Osteoblast (primary cell): Measurements from ENCODE around the gene GRIA4. TPM values are rescaled to one million over a fixed set of nuclear protein-coding genes. Genes with fewer than 3 reads are reported as not detected.

Experiments used
- DNase-seq: peaks from one replicate; pipeline ENCODE4 v3.0.0; 2011; ENCODE audit warnings: low spot score, mixed read lengths; ENCODE audit not compliant: insufficient read length; ENCODE audit errors: missing footprints
- H2AFZ ChIP-seq: 2 replicates; pipeline ENCODE4 v1.6.0; 2011; ENCODE audit warnings: mild to moderate bottlenecking, low read length
- H3K27ac ChIP-seq: 2 replicates; pipeline ENCODE4 v1.5.1; 2011; ENCODE audit warnings: mild to moderate bottlenecking, low read depth, low read length, moderate library complexity
- H3K27me3 ChIP-seq: 2 replicates; pipeline ENCODE4 v1.6.0; 2012; ENCODE audit warnings: mild to moderate bottlenecking, control low read depth, inconsistent platforms, low read length, moderate library complexity; ENCODE audit not compliant: insufficient read depth
- H3K36me3 ChIP-seq: 2 replicates; pipeline ENCODE4 v1.5.1; 2011; ENCODE audit warnings: mild to moderate bottlenecking, low read length, control low read depth, moderate library complexity; ENCODE audit not compliant: insufficient read depth
- H3K4me1 ChIP-seq: 2 replicates; pipeline ENCODE4 v1.5.1; 2011; ENCODE audit warnings: mild to moderate bottlenecking, low read length, control low read depth, moderate library complexity; ENCODE audit not compliant: insufficient read depth
- H3K4me2 ChIP-seq: 2 replicates; pipeline ENCODE4 v1.6.0; 2011; ENCODE audit warnings: mild to moderate bottlenecking, low read length; ENCODE audit not compliant: insufficient read depth
- H3K4me3 ChIP-seq: fragments of 200-600 bp; sonication (generic); 3 replicates; pipeline ENCODE4 v1.5.1; 2012; ENCODE audit warnings: mild to moderate bottlenecking, low read length, inconsistent platforms; ENCODE audit not compliant: insufficient read depth
- H3K79me2 ChIP-seq: 2 replicates; pipeline ENCODE4 v1.6.0; 2012; ENCODE audit warnings: mild to moderate bottlenecking, low read length, control low read depth, inconsistent platforms; ENCODE audit not compliant: insufficient read depth
- H3K9me3 ChIP-seq: 2 replicates; pipeline ENCODE4 v1.5.1; 2011; ENCODE audit warnings: low read depth, low read length, control low read depth
- H4K20me1 ChIP-seq: 2 replicates; pipeline ENCODE4 v1.6.0; 2012; ENCODE audit warnings: mild to moderate bottlenecking, low read length, control low read depth; ENCODE audit not compliant: insufficient read depth
- CTCF ChIP-seq: IDR thresholded peaks from 2 replicates; pipeline ENCODE4 v1.5.1; 2011; ENCODE audit warnings: mild to moderate bottlenecking, low read depth, low read length, moderate library complexity; ENCODE audit errors: extremely low read depth
- total RNA-seq: library from RNA; depleted of rRNA; stranded (reverse); fragments of >200 nt; gene quantifications from 2 replicates; pipeline ENCODE4 v1.2.3, GENCODE V29; 2012

The GRIA4 gene
- total RNA-seq, 1 donor: not detected

- H3K36me3 ChIP-seq: no peaks in the 10 kb centered on the region
- no peak for TF ChIP-seq CTCF
- no peaks in the 10 kb centered on the region for H3K27me3 ChIP-seq
- DNase-seq: no peak
- no peaks in the 10 kb centered on the region for H3K4me1 ChIP-seq
- no peak overlapping the region for H2AFZ ChIP-seq
- no peak overlapping the region for H3K4me3 ChIP-seq
- H3K4me2 ChIP-seq: no peak overlapping the region
- no peaks in the 10 kb centered on the region for H4K20me1 ChIP-seq
- H3K27ac ChIP-seq: no peak overlapping the region
- H3K79me2 ChIP-seq: no peaks in the 10 kb centered on the region
- H3K9me3 ChIP-seq: no peaks in the 10 kb centered on the region
Observed at GRCh38 chr11:105923807-105924206, 313.9 kb downstream of the GRIA4 start.

GRCh38 chr11:105929084-105929955, 319.4 kb downstream of the GRIA4 start:
- no peaks in the 10 kb centered on the region for H4K20me1 ChIP-seq
- H3K79me2 ChIP-seq: no peaks in the 10 kb centered on the region
- no peak overlapping the region for H3K27ac ChIP-seq
- H3K4me2 ChIP-seq: no peak overlapping the region
- no peak for DNase-seq
- H3K4me1 ChIP-seq: no peaks in the 10 kb centered on the region
- no peak overlapping the region for H2AFZ ChIP-seq
- H3K27me3 ChIP-seq: no peaks in the 10 kb centered on the region
- H3K36me3 ChIP-seq: no peaks in the 10 kb centered on the region
- H3K9me3 ChIP-seq: no peaks in the 10 kb centered on the region
- H3K4me3 ChIP-seq: no peak overlapping the region
- TF ChIP-seq CTCF: no peak

- H3K4me3 ChIP-seq: no peak overlapping the region
- no peaks in the 10 kb centered on the region for H3K4me1 ChIP-seq
- H3K79me2 ChIP-seq: no peaks in the 10 kb centered on the region
- H4K20me1 ChIP-seq: no peaks in the 10 kb centered on the region
- no peaks in the 10 kb centered on the region for H3K27me3 ChIP-seq
- no peak overlapping the region for H3K4me2 ChIP-seq
- no peaks in the 10 kb centered on the region for H3K36me3 ChIP-seq
- H3K27ac ChIP-seq: no peak overlapping the region
- no peaks in the 10 kb centered on the region for H3K9me3 ChIP-seq
- no peak for DNase-seq
- TF ChIP-seq CTCF: no peak
- H2AFZ ChIP-seq: no peak overlapping the region
Observed at GRCh38 chr11:105933695-105934094, 323.8 kb downstream of the GRIA4 start.

- no peak for DNase-seq
- Histone ChIP-seq H3K4me2 (no peak overlapping the region), H3K4me1 (no peaks in the 10 kb centered on the region), H3K27me3 (no peaks in the 10 kb centered on the region), H3K36me3 (no peaks in the 10 kb centered on the region), H3K79me2 (no peaks in the 10 kb centered on the region), H4K20me1 (no peaks in the 10 kb centered on the region), H2AFZ (no peak overlapping the region), H3K27ac (no peak overlapping the region), H3K4me3 (no peak overlapping the region), H3K9me3 (no peaks in the 10 kb centered on the region)
- no peak for TF ChIP-seq CTCF
Observed at GRCh38 chr11:105935791-105936190, 325.9 kb downstream of the GRIA4 start.
